ENCODE measurements around the gene SGTA. TPM values are rescaled to one million over a fixed set of nuclear protein-coding genes. Genes with fewer than 3 reads are reported as not detected.

Gene SGTA
- total and polyA plus RNA-seq, 3 donors from 2014 or later, result 93.9 to 100 (median 99.6) TPM

DNA sequence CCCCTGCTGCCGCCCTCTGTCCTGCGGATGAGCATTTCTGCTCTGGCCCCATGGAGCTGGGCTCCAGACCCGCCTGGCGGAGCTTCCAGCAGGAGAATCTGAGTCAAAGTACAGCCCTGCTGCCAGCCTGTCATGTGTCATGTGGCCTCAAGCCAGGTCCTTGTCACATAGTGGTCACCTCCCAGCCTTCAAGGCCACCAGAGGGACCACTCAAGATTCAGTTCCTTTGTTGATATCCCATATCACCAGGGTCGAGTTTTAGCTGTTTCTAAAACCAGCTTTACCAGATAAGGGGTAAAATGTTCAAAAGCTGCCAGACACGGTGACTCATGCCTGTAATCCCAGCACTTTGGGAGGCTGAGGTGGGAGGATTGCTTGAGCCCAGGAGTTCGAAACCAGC, 15.7 kb upstream of the SGTA start:
- peak; percentile 92 for DNase-seq
- Histone ChIP-seq H3K27me3 (no peaks in the 10 kb centered on the region), H3K27ac (peak overlapping the region in 1 of 2 donors; percentile 44), H3K4me1 (peaks cover 6% of the 10 kb centered on the region), H3K9me3 (no peaks in the 10 kb centered on the region), H3K4me3 (no peak overlapping the region), H3K36me3 (ENCODE audit: low read depth, missing control alignments) (no peaks in the 10 kb centered on the region)
- intact Hi-C loops (cut with DNase I; ENCODE audit: low total_unique reads), result no loop called here
- WGBS, 2 donors, result 70 to 78% methylated on average over 5 to 7 of the region's 7 CpGs
- TF ChIP-seq POLR2A (IDR thresholded peaks at IDR 0.05), result no peak
- TF ChIP-seq, protein P1, sequence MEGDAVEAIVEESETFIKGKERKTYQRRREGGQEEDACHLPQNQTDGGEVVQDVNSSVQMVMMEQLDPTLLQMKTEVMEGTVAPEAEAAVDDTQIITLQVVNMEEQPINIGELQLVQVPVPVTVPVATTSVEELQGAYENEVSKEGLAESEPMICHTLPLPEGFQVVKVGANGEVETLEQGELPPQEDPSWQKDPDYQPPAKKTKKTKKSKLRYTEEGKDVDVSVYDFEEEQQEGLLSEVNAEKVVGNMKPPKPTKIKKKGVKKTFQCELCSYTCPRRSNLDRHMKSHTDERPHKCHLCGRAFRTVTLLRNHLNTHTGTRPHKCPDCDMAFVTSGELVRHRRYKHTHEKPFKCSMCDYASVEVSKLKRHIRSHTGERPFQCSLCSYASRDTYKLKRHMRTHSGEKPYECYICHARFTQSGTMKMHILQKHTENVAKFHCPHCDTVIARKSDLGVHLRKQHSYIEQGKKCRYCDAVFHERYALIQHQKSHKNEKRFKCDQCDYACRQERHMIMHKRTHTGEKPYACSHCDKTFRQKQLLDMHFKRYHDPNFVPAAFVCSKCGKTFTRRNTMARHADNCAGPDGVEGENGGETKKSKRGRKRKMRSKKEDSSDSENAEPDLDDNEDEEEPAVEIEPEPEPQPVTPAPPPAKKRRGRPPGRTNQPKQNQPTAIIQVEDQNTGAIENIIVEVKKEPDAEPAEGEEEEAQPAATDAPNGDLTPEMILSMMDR (IDR thresholded peaks at IDR 0.05), result no peak

DNA sequence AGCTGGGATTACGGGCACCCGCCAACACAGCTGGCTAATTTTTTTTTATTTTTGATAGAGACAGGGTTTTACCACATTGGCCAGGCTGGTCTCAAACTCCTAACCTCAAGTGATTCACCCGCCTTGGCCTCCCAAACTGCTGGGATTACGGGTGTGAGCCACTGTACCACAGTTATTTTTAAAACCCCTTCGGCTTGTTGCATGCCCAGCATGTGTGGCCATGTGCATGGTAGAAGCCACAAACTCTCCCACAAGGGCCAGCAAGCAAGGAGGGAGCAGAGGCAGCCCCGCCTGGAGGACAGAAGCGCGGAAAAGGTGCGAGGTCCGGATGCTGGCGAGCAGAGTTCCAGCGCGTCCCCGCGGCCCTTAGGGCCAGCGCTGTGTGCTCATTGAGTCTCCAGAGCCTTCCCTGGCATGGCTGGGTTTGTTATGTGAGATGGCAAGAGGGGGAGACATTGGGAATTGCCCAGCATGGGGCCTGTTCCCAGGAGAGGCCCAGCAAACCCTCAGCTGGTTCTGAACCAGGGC, 15.1 kb upstream of the SGTA start:
- Histone ChIP-seq H3K27ac (peak overlapping the region in 1 of 2 donors; percentile 44), H3K27me3 (no peaks in the 10 kb centered on the region), H3K4me3 (no peak overlapping the region), H3K9me3 (no peaks in the 10 kb centered on the region), H3K36me3 (ENCODE audit: low read depth, missing control alignments) (no peaks in the 10 kb centered on the region), H3K4me1 (peaks cover 6% of the 10 kb centered on the region)
- 93 to 97% methylated on average over 15 to 16 of the region's 16 CpGs for WGBS, 2 donors
- no peak for TF ChIP-seq POLR2A (IDR thresholded peaks at IDR 0.05)
- DNase-seq, result no peak
- intact Hi-C loops (cut with DNase I; ENCODE audit: low total_unique reads), result no loop called here

DNA sequence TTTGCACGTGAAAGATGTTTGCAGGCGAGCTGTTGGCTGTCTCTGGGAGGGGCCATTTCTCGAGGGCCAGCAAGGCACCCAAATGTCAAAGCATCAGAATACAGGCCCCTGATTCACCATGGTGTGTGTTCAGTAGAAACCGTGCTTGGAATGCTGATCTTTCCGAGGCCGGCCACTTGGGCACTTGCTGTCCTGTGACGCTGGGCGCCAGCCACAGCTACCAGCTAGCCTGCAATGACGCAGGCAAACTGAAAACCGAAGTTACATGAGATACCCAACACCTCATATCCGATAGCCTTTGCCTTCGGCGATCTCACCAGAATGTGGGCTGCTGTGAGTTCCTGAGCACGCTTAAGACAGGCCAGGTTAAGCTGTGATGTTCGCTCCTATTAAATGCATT, 14.2 kb upstream of the SGTA start:
- no peak overlapping the region for H3K27ac ChIP-seq
- no peaks in the 10 kb centered on the region for H3K36me3 ChIP-seq (ENCODE audit: low read depth, missing control alignments)
- intact Hi-C loops (cut with DNase I; ENCODE audit: low total_unique reads), result no loop called here
- H3K27me3 ChIP-seq, result no peaks in the 10 kb centered on the region
- no peaks in the 10 kb centered on the region for H3K9me3 ChIP-seq
- no peak for DNase-seq
- H3K4me3 ChIP-seq, result no peak overlapping the region
- H3K4me1 ChIP-seq, result peaks cover 6% of the 10 kb centered on the region
- no peak for TF ChIP-seq POLR2A (IDR thresholded peaks at IDR 0.05)
- TF ChIP-seq, protein P1 (IDR thresholded peaks at IDR 0.05), result no peak
- WGBS, 2 donors, result 96 to 99% methylated on average over 12 to 15 of the region's 15 CpGs

DNA sequence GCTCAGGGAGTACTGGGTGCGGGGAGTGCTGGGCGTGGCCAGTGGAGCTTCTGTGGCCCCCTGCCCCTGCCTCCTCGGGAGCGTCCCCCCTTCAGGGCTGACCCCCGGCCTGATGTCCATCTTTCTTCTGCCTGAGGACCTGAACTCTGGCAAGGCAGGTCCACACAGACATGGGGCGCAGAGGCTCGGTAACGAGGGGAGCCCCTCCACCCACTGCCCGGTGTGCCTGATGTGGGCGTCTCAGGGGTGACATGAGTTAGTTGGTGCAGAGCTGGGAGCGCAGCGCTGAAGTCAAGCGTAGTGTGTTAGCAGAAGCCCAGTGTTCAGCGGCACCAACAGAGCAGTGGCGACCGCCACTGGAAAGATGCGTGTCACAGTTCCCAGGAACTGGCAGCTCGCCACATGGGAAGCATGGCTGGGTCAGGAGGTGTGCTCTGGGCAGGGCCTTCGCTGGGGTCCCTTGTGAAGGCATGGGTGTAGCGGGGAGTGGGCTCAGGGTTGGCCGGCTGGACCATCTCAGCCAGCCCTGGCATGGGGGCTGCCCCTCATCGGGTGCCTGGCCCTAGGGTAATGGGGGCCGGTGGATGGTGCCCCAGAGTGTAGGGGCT, 13.7 kb upstream of the SGTA start:
- Histone ChIP-seq H3K4me3 (no peak overlapping the region), H3K27ac (no peak overlapping the region)
- WGBS, 2 donors, result 93 to 96% methylated on average over 15 to 23 of the region's 23 CpGs

DNA sequence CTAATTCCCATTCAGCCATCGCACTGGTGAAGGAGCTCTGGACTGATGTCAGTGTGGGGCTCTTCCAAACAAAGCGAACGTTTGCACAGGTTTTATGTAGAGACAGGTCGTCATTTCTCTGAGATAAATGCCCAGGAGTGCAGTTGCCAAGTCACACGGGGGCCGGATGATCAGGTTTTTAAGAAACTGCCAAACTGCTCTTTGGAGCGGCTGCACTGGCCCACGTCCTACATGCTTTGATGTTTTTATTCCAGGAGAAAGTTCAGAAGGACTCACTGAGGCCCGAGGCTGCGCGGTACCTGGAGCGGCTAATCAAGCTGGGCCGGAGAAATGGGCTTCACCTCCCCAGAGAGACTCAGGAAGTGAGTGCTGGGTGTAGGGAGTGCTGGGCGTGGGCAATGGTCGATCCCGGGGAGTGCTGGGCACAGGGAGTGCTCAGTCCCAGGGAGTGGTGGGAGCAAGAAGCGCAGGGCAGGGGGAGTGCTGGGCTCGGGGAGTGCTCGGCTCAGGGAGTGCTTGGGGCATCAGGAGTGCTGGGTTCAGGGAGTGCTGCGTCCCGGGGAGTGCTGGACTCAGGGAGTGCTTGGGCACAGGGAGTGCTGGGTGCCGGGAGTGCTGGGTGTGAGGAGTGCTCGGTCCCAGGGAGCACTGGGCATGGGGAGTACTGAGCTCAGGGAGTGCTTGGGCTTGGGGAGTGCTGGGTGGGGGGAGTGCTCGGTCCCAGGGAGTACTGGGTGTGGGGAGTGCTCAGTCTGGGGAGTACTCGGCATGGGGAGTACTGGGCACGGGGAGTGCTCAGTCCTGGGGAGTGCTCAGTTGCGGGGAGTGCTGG, 13.0 kb upstream of the SGTA start:
- H3K9me3 ChIP-seq, result no peaks in the 10 kb centered on the region
- intact Hi-C loops (cut with DNase I; ENCODE audit: low total_unique reads), result no loop called here
- H3K27me3 ChIP-seq, result no peaks in the 10 kb centered on the region
- H3K36me3 ChIP-seq (ENCODE audit: low read depth, missing control alignments), result no peaks in the 10 kb centered on the region
- H3K27ac ChIP-seq, result no peak overlapping the region
- DNase-seq, result no peak
- TF ChIP-seq POLR2A (IDR thresholded peaks at IDR 0.05), result no peak
- peaks cover 6% of the 10 kb centered on the region for H3K4me1 ChIP-seq
- H3K4me3 ChIP-seq, result no peak overlapping the region
- 91 to 95% methylated on average over 14 to 27 of the region's 27 CpGs for WGBS, 2 donors

More for the DNA sequence above, 13.7 kb upstream of the SGTA start:
- no peaks in the 10 kb centered on the region for H3K27me3 ChIP-seq
- no peaks in the 10 kb centered on the region for H3K36me3 ChIP-seq (ENCODE audit: low read depth, missing control alignments)
- DNase-seq, result no peak
- H3K9me3 ChIP-seq, result no peaks in the 10 kb centered on the region
- intact Hi-C loops (cut with DNase I; ENCODE audit: low total_unique reads), result no loop called here
- H3K4me1 ChIP-seq, result peaks cover 6% of the 10 kb centered on the region
- TF ChIP-seq, protein P1 (IDR thresholded peaks at IDR 0.05), result no peak
- TF ChIP-seq POLR2A (IDR thresholded peaks at IDR 0.05), result no peak
